Measurements from ENCODE around the gene KIFBP.

KIFBP gene

GRCh38 chr10:69052736-69053135 lies 64.1 kb downstream of the KIFBP start:
- no peak for DNase-seq

GRCh38 chr10:69055241-69055640 lies 66.6 kb downstream of the KIFBP start:
- DNase-seq = no peak

DNA sequence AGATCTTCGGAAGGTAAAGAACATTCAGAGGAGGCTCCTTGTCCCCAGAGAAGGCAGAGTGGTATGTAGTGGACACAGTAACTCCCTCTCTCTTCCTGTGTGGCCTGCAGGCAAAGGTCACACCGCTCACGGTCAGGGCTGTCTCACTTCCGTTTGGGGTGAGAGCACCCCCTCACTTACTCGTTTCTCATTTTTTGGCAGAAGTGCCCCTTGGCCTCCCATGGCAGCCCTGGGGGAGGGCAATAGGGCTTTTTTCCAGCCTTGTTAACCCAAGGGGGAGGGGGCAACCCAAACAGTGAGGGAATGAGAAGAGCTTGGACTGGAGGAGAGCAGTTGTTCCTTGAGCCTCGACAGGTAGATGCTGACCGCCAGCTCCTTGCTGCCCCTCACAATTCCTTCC lies 67.5 kb downstream of the KIFBP start:
- DNase-seq = no peak

DNA sequence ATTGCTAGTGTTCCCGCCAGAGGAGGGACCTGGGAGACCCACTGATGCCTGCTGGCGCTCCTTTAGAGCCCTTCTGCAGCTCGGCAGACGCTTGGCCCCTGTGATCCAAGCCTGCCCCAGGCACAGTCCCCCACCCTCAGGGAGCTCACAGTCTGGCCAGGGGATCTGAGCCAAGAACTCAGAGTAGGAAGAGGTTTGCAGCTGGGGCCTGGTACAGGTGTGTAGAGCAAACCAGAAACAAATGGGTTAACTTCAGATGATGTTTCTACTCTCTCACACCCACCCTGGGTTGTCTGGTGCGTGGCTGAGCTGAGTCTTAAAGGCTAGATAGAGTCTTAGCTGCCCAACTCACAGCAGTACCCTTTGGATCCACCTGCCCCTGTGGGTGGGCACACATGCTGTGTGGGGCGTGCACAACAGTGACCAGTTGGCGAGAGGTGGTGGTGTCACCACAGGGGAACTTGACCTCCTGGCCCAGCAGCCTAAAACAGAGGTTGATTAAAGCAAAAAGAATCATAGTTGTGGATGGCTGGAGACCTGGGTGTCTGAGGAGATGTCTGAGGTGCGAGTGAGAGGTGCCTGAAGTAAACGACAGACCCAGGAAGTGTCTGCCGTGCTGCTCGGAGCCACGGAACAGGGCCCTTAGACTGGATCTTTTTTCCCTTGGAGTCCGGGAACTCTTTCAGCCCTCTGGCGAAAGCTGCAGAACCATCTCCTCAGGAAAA lies 68.1 kb downstream of the KIFBP start:
- no peak for DNase-seq

DNA sequence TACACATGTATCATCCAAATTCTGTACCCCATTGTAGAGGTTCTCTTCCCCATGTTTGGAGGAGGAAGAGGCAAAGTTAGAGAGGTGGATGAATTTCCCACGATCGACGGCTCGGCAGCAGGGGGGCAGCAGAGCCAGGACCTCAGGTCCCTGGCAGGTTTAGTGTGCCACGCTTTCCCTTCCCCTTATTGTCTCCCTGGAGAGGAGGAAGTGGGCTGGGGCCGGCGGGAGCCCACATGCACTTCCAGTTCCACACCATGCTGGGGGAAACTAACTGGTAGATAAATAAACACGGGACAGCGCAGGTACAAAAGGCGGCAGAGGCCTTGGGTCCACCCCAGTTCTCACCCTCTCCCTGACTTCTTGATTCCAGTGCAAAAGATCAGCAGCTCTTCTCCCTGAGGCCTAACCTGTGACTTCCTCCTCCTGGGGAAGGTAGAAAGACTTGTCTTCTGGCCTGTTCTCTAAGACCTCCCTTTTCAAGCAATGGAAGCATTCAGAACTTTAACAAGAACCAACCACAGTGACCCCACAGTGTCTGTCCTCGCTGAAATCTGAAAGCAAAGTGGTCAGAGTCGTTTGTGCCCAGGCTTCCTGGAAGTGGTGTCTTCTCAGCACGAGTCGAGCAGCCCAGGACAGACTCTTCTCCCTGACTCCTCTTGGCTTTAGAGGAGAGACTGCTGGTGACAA lies 68.8 kb downstream of the KIFBP start:
- no peak for DNase-seq

- no peak for DNase-seq
Measured at GRCh38 chr10:69057951-69058297, 69.3 kb downstream of the KIFBP start.

DNA sequence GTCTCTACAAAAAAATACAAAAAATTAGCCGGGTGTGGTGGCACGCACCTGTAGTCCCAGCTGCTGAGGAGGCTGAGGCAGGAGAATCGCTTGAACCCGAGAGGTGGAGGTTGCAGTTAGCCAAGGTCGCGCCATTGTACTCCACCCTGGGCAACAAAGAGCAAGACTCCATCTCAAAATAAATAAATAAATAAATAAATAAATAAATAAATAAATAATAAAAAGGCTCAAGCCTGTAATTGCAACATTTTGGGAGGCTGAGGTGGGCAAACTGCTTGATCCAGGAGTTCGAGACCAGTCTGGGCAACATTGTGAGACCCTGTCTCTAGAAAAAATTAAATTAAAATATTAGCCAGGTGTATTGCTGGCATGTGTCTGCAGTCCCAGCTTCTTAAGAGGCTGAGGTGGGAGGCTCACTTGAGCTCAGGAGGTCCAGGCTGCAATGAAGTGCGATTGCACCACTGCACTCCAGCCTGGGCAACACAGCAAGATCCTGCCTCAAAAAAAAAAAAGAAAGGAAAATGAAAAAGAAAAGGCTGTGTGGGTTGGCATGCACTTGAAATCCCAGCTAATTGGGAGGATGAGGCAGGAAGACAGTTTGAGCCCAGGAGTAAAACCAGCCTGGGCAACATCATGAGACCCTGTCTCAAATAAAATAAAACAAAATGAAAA lies 71.7 kb downstream of the KIFBP start:
- DNase-seq = no peak

DNA sequence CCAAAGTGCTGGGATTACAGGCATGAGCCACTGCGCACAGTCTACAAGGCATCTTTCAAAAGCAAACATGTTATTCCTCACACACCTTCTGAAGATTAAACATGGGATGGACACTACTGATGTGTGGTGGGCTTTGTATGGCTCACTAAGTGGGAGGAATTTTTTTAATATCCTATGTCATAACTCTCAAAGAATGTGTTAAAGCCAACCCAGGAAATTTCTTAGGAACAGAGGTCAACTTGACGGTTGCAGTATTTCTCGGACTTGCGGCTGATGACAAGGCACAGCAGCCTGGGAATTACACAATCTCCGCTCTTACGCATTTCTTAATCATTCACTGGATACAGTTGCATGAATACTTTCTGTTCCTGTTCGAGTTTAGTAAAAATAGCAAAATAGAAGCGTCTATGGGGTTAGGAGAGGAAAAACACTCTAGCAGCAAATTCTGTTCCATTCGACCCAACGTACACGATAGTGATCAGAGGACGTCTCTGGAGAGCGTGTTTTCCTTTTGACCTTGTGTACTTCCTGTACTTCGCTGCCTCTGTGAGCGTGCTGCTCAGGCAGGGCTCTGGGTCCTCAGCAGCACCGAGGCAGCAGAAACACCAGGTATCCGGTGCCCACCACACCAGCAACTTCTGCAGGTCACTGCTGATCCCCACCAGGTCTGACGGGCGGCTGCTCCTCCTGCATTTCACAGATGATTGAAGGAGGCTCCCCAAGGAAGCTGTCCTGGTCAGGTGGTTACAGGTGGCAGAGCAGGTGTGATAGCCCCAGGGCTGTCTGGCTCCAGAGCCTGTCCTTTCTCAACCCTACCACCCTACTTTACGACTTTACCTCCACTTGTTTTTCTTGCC lies 72.9 kb downstream of the KIFBP start:
- peak in 1 of 4 experiments; percentile 21 for DNase-seq

DNA sequence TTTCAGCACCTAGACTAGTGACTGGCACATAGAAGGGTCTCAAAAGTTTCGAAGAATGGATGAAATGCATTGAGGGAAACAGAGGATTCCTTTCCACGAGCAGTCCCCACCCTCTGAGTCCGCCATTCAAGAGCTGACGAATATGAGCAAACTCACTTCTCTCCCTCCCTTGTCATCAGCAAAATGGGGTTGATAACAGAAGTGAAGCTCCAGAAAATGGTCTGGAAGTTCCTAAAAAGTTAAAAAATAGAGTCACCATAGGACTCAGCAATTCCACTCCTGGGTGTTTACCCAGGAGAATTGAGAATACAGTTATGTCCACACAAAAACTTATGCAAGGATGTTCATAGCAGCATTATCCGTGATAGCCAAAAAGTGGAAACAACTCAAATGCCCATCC lies 74.3 kb downstream of the KIFBP start:
- no peak for DNase-seq

DNA sequence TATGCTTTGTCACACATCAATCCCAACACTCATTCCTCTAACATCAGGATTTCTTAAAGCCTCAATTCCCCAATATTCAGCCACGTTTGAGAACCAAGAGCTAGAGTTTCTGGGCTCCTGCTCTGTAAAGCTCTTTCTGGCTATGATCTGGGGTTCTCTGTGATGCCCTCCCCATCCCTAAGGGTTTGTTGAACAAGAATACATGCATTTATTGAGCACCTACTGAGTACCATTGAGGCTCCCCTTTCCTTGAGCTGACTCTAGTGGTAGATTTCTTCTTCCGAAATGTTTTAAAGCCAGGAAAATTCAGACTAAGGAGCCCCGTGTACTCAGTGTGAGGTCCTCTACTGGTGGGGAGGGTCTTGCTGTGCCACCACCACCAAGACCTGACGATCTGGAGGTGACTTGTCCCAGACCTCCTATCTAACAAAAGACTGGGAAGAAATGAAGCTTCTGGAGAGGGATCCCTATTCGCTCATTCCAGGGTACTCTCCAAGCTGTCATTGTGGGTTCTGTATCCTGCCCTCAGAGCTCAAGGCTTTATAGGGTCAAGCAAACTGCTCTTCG lies 76.2 kb downstream of the KIFBP start:
- DNase-seq = no peak

DNA sequence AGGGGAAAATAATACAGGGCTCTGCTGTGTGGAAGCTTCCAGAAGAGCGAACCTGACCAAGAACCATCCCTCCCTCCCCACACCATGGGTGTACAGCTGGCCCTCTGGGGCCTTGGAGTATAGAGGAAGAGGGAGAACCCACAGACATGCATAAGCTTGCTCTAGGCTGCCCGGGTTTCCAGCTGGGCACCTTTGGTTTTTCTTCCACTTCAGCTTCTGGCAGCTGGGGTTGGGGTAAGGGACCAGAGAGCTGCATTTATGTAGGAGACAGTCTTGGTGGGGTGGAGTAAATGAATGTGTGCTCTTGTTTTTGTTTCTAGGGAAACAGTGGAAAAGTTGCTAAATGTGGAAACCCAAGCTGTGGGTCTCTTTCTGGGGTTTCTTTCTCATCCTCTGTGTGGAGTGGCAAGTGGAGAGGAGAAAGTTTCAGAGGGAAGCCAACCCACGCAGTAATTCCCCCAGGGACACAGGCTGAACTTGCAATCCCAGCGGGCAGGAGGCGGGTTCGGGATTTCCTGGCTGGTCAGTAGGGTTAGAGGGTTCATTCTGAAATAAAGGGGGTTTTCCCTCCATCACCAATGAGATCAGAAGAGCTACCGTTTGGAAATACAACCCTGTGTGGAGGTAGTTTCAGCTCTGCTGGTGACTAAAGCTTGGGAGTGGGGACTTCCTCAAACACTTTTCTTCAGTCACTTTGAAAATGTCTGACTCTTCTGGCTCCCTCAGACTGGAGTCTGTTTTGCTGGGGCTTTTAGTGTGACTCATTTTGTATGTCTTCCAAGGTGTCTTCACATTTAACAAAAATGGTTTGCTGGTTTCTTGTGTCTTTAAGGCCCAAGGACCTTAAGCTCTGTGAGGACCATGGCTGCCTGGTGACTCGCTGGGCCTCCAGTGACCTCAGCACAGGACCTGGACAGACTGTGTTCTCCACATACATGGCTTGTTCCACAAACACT lies 77.1 kb downstream of the KIFBP start:
- DNase-seq = no peak
